Stimulated activated CD4-positive, alpha-beta T cell treated with anti-CD3 and anti-CD28 coated beads, Interleukin-4, amount 100 ng/mL, for 48 hours (primary cell): ENCODE results near the gene GLCE.
A peak's percentile ranks its signal among the peaks of the same experiment; 100 is the strongest.

Experiments used
- DNase-seq, 2 donors: peaks; one replicate each; pipeline ENCODE4 v3.0.0-alpha.2; 2020; ENCODE audit warnings: low read depth in 2 of 2

GLCE gene

GRCh38 chr15:69160141-69160993 is at the start of gene GLCE:
Gene GLCE, plus strand, starts transcription at chr15:69160635. Its CDS starts 95,172 bp downstream, at chr15:69255807.
- peak; percentile 88 to 93 for DNase-seq

GRCh38 chr15:69114331-69114928 is 46.0 kb upstream of the GLCE start:
- DNase-seq: no peak

GRCh38 chr15:69115031-69115430 is 45.4 kb upstream of the GLCE start:
- DNase-seq: no peak

- no peak for DNase-seq
Observed at GRCh38 chr15:69116391-69116790, 44.0 kb upstream of the GLCE start.

- DNase-seq: no peak
Observed at GRCh38 chr15:69117431-69117871, 43.0 kb upstream of the GLCE start.

- DNase-seq: no peak
Observed at GRCh38 chr15:69118089-69118488, 42.3 kb upstream of the GLCE start.

- no peak for DNase-seq
Observed at GRCh38 chr15:69119001-69119400, 41.4 kb upstream of the GLCE start.

- no peak for DNase-seq
Observed at GRCh38 chr15:69119683-69120395, 40.6 kb upstream of the GLCE start.

- DNase-seq: no peak
Observed at GRCh38 chr15:69120732-69121131, 39.7 kb upstream of the GLCE start.

- DNase-seq: no peak
Observed at GRCh38 chr15:69121198-69121828, 39.1 kb upstream of the GLCE start.

- no peak for DNase-seq
Observed at GRCh38 chr15:69125236-69125635, 35.2 kb upstream of the GLCE start.

- DNase-seq: no peak
Observed at GRCh38 chr15:69126054-69126469, 34.4 kb upstream of the GLCE start.

GRCh38 chr15:69127306-69127705 is 33.1 kb upstream of the GLCE start:
- no peak for DNase-seq

GRCh38 chr15:69128667-69129311 is 31.6 kb upstream of the GLCE start:
- no peak for DNase-seq

GRCh38 chr15:69131362-69132220 is 28.8 kb upstream of the GLCE start:
- DNase-seq: no peak

GRCh38 chr15:69132430-69132829 is 28.0 kb upstream of the GLCE start:
- no peak for DNase-seq

- DNase-seq: no peak
Observed at GRCh38 chr15:69132977-69133861, 27.2 kb upstream of the GLCE start.

- no peak for DNase-seq
Observed at GRCh38 chr15:69133862-69134519, 26.4 kb upstream of the GLCE start.

- no peak for DNase-seq
Observed at GRCh38 chr15:69134791-69135190, 25.6 kb upstream of the GLCE start.
